Left colon (tissue), 2 donors: ENCODE measurements around the gene TRAPPC2B. TPM values are rescaled to one million over a fixed set of nuclear protein-coding genes. Genes with fewer than 3 reads are reported as not detected.

ENCODE experiments used
- total RNA-seq, 2 donors: library from RNA; stranded (reverse); fragmentation: NEBNext Ultra II Directional; extraction: Animal tissue kit (Norgen Biotek cat#: 25700); gene quantifications; one replicate each; pipeline ENCODE4 v1.2.1, GENCODE V29; 2021
- donor health status: DM: no; HTN: no; CAD: no.
- donor health status: DM: yes; HTN: yes; CAD: no.

Gene TRAPPC2B
- total RNA-seq, 2 donors from 2014 or later: 4.4 to 4.5 TPM

Other genes with a start within 250 kb of the TRAPPC2B start
- gene USP29, start 243.6 kb upstream of the TRAPPC2B start, total RNA-seq: not detected
- not detected for gene ZIM3, start 218.3 kb upstream of the TRAPPC2B start, total RNA-seq
- gene DUXA, start 196.1 kb upstream of the TRAPPC2B start, total RNA-seq: not detected
- 10 to 100 TPM; 28.2 to 29.4 TPM for gene ZNF264, start 172.1 kb upstream of the TRAPPC2B start, total RNA-seq
- gene AURKC, start 132.5 kb upstream of the TRAPPC2B start, total RNA-seq: under 1 TPM; 0.67 to 0.89 TPM
- 10 to 100 TPM in 1 of 2 donors, 1 to 10 TPM in 1; 9.5 to 10.4 TPM for gene ZNF805, start 122.9 kb upstream of the TRAPPC2B start, total RNA-seq
- gene ZNF460, start 83.1 kb upstream of the TRAPPC2B start, total RNA-seq: 10 to 100 TPM; 33.1 to 41.6 TPM
- gene ZNF543, start 43.1 kb upstream of the TRAPPC2B start, total RNA-seq: 1 to 10 TPM; 2.8 to 3.5 TPM
- gene ZNF304, start 12.3 kb upstream of the TRAPPC2B start, total RNA-seq: 1 to 10 TPM; 3.0 to 3.3 TPM
- gene ZNF547, start within 50 bp of the TRAPPC2B start, total RNA-seq: 1 to 10 TPM; 1.4 to 1.8 TPM
- gene ZNF548, start 26.3 kb downstream of the TRAPPC2B start, total RNA-seq: 10 to 100 TPM in 1 of 2 donors, 1 to 10 TPM in 1; 8.1 to 10.7 TPM
- 10 to 100 TPM in 1 of 2 donors, 1 to 10 TPM in 1; 7.7 to 12.1 TPM for gene ZNF17, start 47.6 kb downstream of the TRAPPC2B start, total RNA-seq
- gene ZNF749, start 71.8 kb downstream of the TRAPPC2B start, total RNA-seq: 1 to 10 TPM; 7.3 to 8.3 TPM
- under 1 TPM; 0.37 to 0.50 TPM for gene VN1R1, start 93.6 kb downstream of the TRAPPC2B start, total RNA-seq
- gene ZNF772, start 114.0 kb downstream of the TRAPPC2B start, total RNA-seq: 1 to 10 TPM; 3.2 to 3.8 TPM
- 1 to 10 TPM; 3.2 to 4.0 TPM for gene ZNF419, start 124.2 kb downstream of the TRAPPC2B start, total RNA-seq
- 1 to 10 TPM; 2.6 to 5.0 TPM for gene ZNF773, start 136.4 kb downstream of the TRAPPC2B start, total RNA-seq
- gene ZNF549, start 163.8 kb downstream of the TRAPPC2B start, total RNA-seq: 1 to 10 TPM; 2.7 to 3.5 TPM
- 1 to 10 TPM; 2.7 to 5.3 TPM for gene ZNF550, start 196.3 kb downstream of the TRAPPC2B start, total RNA-seq
- 1 to 10 TPM; 2.0 to 3.2 TPM for gene ZNF416, start 215.4 kb downstream of the TRAPPC2B start, total RNA-seq
- 1 to 10 TPM in 1 of 2 donors, under 1 TPM in 1; 0.95 to 1.5 TPM for gene ZIK1, start 220.6 kb downstream of the TRAPPC2B start, total RNA-seq
- gene ZNF530, start 236.3 kb downstream of the TRAPPC2B start, total RNA-seq: 1 to 10 TPM; 1.2 to 1.7 TPM